GM19193 (cell line): ENCODE data around the gene IRF8.

Experiments
- POLR2A ChIP-seq: IDR thresholded peaks from 4 replicates; pipeline ENCODE4 v1.6.1; 2011; ENCODE audit not compliant: insufficient read depth, insufficient read length; ENCODE audit errors: extremely low read depth

IRF8 gene

DNA sequence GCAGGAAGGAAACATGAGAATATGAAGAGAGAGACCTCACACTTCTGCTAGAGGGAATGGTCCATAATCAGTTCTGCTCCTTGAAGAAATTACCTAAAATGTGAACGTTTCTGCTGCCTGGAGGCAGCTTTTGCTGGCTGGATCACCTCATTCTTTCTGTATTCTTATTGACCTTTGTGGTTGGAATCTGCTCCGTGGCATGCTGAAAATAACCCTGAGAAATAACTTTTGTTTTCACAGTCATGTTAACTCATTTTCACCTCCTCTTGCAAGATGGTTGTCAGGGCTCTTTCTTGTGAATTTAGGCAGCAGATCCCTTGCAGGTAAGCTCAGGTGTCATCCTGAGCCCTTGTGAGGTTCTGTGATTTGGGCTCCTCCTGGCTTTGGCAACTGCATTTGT, 70.2 kb downstream of the IRF8 start:
- TF ChIP-seq POLR2A: no peak

DNA sequence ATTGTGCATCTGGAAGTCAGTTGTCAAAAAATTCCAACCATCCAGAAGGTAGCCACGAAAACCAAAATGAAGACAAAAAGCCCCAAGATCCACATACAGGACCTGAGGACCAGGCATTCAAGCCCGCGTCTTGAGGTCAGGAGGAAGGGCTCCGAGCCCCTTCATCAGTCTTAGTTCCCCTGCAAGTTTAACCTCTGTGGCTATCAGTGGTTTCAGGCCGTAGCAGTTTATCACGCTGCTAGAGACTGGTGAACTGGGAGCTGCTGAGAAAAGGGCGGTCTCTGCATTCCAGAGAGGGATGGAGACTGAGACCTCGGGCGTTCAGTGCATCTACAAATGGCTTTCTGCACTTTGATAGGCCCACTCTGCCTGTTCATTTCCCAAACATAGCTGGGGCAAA, 70.6 kb downstream of the IRF8 start:
- no peak for TF ChIP-seq POLR2A

DNA sequence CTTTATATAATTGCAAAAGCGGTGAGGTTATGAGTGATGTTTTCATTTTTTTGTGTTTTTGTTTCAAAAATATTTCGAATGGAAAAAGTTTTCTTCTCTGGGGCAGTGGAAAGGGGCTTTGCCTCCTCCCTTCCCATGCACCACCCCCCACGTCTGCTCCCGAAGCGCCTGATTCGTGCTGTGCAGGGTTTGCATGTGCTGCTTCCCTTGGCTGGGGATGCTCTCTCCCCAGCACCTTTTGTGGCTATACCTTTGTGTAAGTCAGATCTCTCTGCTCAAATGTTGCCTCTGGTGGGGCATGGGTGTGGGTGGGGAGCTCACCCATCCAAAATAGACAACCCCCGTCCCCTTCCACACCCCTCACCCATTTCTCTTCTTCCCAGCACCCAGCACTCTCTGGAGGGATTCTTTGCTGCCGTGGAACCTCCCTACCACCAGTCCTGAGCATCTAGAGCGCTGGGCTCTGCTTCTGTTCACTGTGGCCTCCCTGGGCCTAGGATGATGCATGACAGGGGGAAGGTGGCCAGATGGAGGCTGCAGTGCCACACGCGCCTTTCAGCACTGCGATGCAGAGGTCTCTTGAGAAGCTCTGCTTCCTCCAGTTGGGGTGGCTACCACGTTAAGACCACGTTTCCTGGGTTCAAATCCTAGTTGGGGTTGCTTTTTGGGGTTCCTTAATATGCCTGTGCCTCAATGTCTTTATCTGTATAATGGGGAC, 71.2 kb downstream of the IRF8 start:
- no peak for TF ChIP-seq POLR2A

DNA sequence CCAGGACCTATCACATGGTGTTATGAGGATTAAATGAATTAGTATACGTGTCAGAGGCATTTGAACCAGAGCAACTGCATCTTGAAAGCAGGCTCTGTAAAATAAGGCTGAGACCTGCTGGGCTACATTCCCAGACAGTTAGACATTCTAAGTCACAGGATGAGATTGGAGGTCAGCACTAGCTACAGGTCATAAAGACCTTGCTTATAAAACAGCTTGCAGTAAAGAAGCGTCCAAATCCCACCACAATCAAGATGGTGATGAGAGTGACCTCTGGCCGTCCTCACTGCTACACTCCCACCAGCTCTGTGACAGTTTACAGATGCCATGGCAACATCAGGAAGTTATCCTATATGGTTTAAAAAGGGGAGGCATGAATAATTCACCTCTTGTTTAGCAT, 71.8 kb downstream of the IRF8 start:
- TF ChIP-seq POLR2A: no peak
